PC-3 (cell line): ENCODE measurements around the gene ISG20. TPM values are rescaled to one million over a fixed set of nuclear protein-coding genes. Genes with fewer than 3 reads are reported as not detected.

Source experiments
- ATAC-seq: fragments of 200-7000 bp; cut with Tn5 transposase; 2 replicates; pipeline ENCODE4 v1.9.1; 2020; ENCODE audit warnings: mild to moderate bottlenecking, moderate library complexity
- BruUV-seq: library from RNA; stranded (reverse); fragments of 400-500 nt; replicated peaks from 2 replicates; lab custom pipeline; 2021; lab: Mats Ljungman, UMichigan
- CTCF ChIA-PET: fragments of 300-600 bp; sonication (Branson Sonifier 250); formaldehyde crosslinking; loops from one replicate; lab custom pipeline; 2022; ENCODE audit warnings: antibody characterized with exemption; lab: Charles Lee
- POLR2A ChIA-PET: fragments of 300-600 bp; sonication (Branson Sonifier 250); formaldehyde crosslinking; loops from one replicate; lab custom pipeline; 2022; ENCODE audit warnings: antibody characterized with exemption; ENCODE audit not compliant: unreplicated experiment; lab: Charles Lee
- DNase-seq: peaks from one replicate; pipeline ENCODE4 v3.0.0-alpha.2; 2015
- H2AFZ ChIP-seq: fragments of 300-600 bp; sonication (generic); 2 replicates; pipeline ENCODE4 v1.6.0; 2016; ENCODE audit warnings: antibody characterized with exemption, low read length
- H3F3A ChIP-seq: fragments of 300-600 bp; sonication (generic); one replicate; pipeline ENCODE4 v1.6.0; 2017; ENCODE audit warnings: antibody characterized with exemption, low read length, control low read depth, mild to moderate bottlenecking; ENCODE audit not compliant: unreplicated experiment
- H3K27ac ChIP-seq: fragments of 300-600 bp; sonication (generic); 2 replicates; pipeline ENCODE4 v1.5.1; 2016; ENCODE audit warnings: mild to moderate bottlenecking, low read length
- H3K27me3 ChIP-seq: fragments of 300-600 bp; sonication (generic); 2 replicates; pipeline ENCODE4 v1.6.1; 2016; ENCODE audit warnings: low read length, mixed read lengths
- H3K36me3 ChIP-seq: fragments of 300-600 bp; sonication (generic); 2 replicates; pipeline ENCODE4 v1.6.1; 2016; ENCODE audit warnings: low read depth, mixed run types, low read length, mixed read lengths
- H3K4me1 ChIP-seq: fragments of 300-600 bp; sonication (generic); 2 replicates; pipeline ENCODE4 v1.5.1; 2016; ENCODE audit warnings: low read length; ENCODE audit not compliant: insufficient read depth
- H3K4me2 ChIP-seq: fragments of 300-600 bp; sonication (generic); 2 replicates; pipeline ENCODE4 v1.6.0; 2016; ENCODE audit warnings: low read length
- H3K4me3 ChIP-seq: fragments of 300-600 bp; sonication (generic); 2 replicates; pipeline ENCODE4 v1.5.1; 2016; ENCODE audit warnings: mild to moderate bottlenecking, low read length, mixed read lengths
- H3K79me2 ChIP-seq: fragments of 300-600 bp; sonication (generic); 2 replicates; pipeline ENCODE4 v1.6.1; 2017; ENCODE audit warnings: low read length, mixed read lengths
- H3K9ac ChIP-seq: fragments of 300-600 bp; sonication (generic); 2 replicates; pipeline ENCODE4 v1.6.0; 2016; ENCODE audit warnings: mild to moderate bottlenecking, low read length
- H3K9me2 ChIP-seq: fragments of 300-600 bp; sonication (generic); replicated peaks from 2 replicates; pipeline ENCODE4 v1.6.1; 2016; ENCODE audit warnings: mixed run types, low read length, mixed read lengths
- H3K9me3 ChIP-seq: fragments of 300-600 bp; sonication (generic); 2 replicates; pipeline ENCODE4 v1.6.1; 2016; ENCODE audit warnings: low read length, mixed read lengths
- H4K20me1 ChIP-seq: fragments of 300-600 bp; sonication (generic); 2 replicates; pipeline ENCODE4 v1.6.1; 2016; ENCODE audit warnings: low read length, mixed read lengths
- CTCF ChIP-seq: fragments of 300-600 bp; sonication (generic); conservative IDR thresholded peaks from 2 replicates; pipeline ENCODE4 v1.5.1; 2017; ENCODE audit warnings: antibody characterized with exemption, low read depth, mild to moderate bottlenecking, low read length
- EZH2 ChIP-seq: fragments of 300-600 bp; sonication (generic); IDR thresholded peaks from one replicate; pipeline ENCODE4 v1.6.1; 2017; ENCODE audit warnings: antibody characterized with exemption, mild to moderate bottlenecking, low read length; ENCODE audit not compliant: unreplicated experiment
- EZH2phosphoT487 ChIP-seq: fragments of 300-600 bp; sonication (generic); IDR thresholded peaks from 2 replicates; pipeline ENCODE4 v1.6.1; 2018; ENCODE audit warnings: mild to moderate bottlenecking, antibody characterized with exemption, low read length, borderline replicate concordance
- intact Hi-C: fragments of 100-400 bp; cut with micrococcal nuclease; formaldehyde crosslinking; loops from 2 replicates; pipeline ENCODE4 v1.9.0; 2023
- total RNA-seq: library from RNA; depleted of rRNA; stranded (reverse); fragments of >200 nt; gene quantifications from 2 replicates; pipeline ENCODE4 v1.2.3, GENCODE V29; 2014

Gene ISG20
- total RNA-seq, 1 experiment from 2014 or later = 64.0 TPM

DNA sequence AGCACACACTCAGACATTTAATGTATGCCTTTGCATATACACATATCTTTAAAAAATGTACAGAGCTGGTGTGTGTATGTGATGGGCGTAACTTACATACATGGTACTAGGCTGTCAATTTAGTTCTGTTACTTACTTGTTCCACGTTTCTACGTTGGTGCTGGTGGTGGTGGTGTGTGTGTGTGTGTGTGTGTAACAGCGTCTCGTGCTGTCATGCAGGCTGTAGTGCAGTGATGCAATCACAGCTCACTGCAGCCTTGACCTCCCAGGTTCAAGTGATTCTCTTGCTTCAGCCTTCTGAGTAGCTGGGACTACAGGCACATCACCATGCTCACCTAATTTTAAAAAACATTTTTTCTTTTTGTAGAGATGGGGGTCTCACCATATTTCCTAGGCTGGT is 64.2 kb downstream of the ISG20 start:
- POLR2A ChIA-PET = no interaction called here

DNA sequence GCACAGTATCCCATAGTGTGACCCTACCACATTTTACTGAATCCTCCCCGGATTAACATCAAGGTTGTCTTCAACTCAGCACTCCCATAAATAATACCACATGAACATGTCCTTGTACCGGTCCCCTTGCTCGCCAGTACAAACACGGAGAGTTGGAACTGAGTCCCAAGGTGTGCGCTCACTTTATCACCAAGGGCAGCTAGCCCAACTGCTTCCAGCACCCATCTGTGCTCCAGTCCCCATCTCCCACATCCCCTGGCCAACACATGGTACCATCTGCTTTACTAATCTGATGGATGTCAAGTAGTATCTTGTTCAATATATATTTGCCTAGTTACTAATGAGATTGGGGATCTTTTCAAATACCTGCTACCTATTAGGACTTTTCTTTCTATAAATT is 64.7 kb downstream of the ISG20 start:
- Histone ChIP-seq H3K27me3 (peaks cover 42% of the 10 kb centered on the region), H3K4me3 (no peak overlapping the region), H3K36me3 (no peaks in the 10 kb centered on the region), H3K9ac (no peak overlapping the region), H3K79me2 (no peaks in the 10 kb centered on the region), H3K4me2 (no peak overlapping the region), H4K20me1 (no peaks in the 10 kb centered on the region), H3K4me1 (0 out of 2 replicates have a peak, but pooled peaks cover 7% of the 10 kb centered on the region), H2AFZ (no peak overlapping the region), H3K9me2 (no peaks in the 10 kb centered on the region), H3F3A (no peaks in the 10 kb centered on the region), H3K27ac (no peak overlapping the region), H3K9me3 (no peaks in the 10 kb centered on the region)
- intact Hi-C loops = no loop called here
- DNase-seq (no peak), ATAC-seq (no peak)
- POLR2A ChIA-PET = no interaction called here
- CTCF ChIA-PET = no interaction called here
- BruUV-seq = no TSS peak
- TF ChIP-seq CTCF (no peak), EZH2 (no peak), EZH2phosphoT487 (no peak)

More for the DNA sequence above, 64.2 kb downstream of the ISG20 start:
- Histone ChIP-seq H4K20me1 (no peaks in the 10 kb centered on the region), H3K27ac (no peak overlapping the region), H2AFZ (no peak overlapping the region), H3K9me3 (no peaks in the 10 kb centered on the region), H3K9me2 (no peaks in the 10 kb centered on the region), H3K4me3 (no peak overlapping the region), H3K4me1 (0 out of 2 replicates have a peak, but pooled peaks cover 2% of the 10 kb centered on the region), H3F3A (no peaks in the 10 kb centered on the region), H3K36me3 (no peaks in the 10 kb centered on the region), H3K27me3 (peaks cover 48% of the 10 kb centered on the region), H3K9ac (no peak overlapping the region), H3K79me2 (no peaks in the 10 kb centered on the region), H3K4me2 (no peak overlapping the region)
- BruUV-seq = no TSS peak
- ATAC-seq (no peak), DNase-seq (no peak)
- TF ChIP-seq CTCF (no peak), EZH2phosphoT487 (no peak), EZH2 (no peak)
- CTCF ChIA-PET = no interaction called here
- intact Hi-C loops = no loop called here

- Histone ChIP-seq H3K4me2 (no peak overlapping the region), H3F3A (no peaks in the 10 kb centered on the region), H3K9me2 (no peaks in the 10 kb centered on the region), H3K4me1 (0 out of 2 replicates have a peak, but pooled peaks cover 7% of the 10 kb centered on the region), H3K27ac (no peak overlapping the region), H3K36me3 (no peaks in the 10 kb centered on the region), H4K20me1 (no peaks in the 10 kb centered on the region), H3K4me3 (no peak overlapping the region), H2AFZ (no peak overlapping the region), H3K79me2 (no peaks in the 10 kb centered on the region), H3K9ac (no peak overlapping the region), H3K27me3 (peaks cover 28% of the 10 kb centered on the region), H3K9me3 (no peaks in the 10 kb centered on the region)
- POLR2A ChIA-PET = no interaction called here
- intact Hi-C loops = no loop called here
- DNase-seq = no peak
- TF ChIP-seq EZH2phosphoT487 (no peak), CTCF (no peak), EZH2 (no peak)
- no TSS peak for BruUV-seq
- no peak for ATAC-seq
- CTCF ChIA-PET = no interaction called here
Measured at GRCh38 chr15:88704791-88705768, 66.3 kb downstream of the ISG20 start.
